T1000 (cell line): ENCODE measurements around the gene LYPD8.
A peak's percentile ranks its signal among the peaks of the same experiment; 100 is the strongest.

ENCODE experiments used
- DNase-seq: peaks from one replicate; lab custom pipeline; 2025; ENCODE audit warnings: mixed read lengths; lab: John Stamatoyannopoulos, UW

Gene LYPD8

DNA sequence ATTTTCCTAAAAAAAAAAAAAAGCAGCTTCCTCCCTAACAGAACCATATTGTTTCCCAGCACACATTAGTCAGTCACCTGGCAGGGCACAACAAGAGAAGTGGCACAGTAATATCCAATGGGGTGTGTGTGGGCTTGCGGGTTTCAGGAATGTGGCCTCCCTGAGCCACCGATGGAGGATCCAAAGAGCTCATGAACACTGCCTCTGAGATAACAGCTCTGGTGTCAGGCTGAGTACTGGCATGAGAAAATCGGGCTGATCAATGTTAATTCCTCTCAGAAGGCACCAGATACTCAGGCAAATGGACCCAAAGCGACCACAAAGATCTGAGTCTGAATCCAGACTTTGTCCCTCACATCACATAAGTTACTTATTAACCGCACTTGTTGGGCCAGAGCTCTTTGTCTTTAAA lies 2.2 kb upstream of the LYPD8 start:
- DNase-seq, result no peak

DNA sequence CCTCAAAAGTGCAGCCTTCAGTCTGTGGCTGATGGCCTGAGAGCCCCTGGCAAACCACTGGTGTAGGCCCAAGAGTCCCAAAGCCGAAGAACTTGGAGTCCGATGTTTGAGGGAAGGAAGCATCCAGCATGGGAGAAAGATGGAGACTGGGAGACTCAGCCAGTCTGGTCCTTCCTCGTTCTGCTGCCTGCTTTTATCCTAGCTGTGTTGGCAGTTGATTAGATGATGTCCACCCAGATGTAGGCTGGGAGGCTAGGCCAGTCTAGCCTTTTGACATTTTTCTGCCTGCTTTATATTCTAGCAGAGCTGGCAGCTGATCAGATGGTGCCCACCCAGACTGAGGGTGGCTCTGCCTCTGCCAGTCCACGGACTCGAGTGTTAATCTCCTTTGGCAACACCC lies 1.1 kb upstream of the LYPD8 start:
- DNase-seq, result no peak

GRCh38 chr1:248756151-248756550 lies 592 bp upstream of the LYPD8 start:
- DNase-seq, result no peak

DNA sequence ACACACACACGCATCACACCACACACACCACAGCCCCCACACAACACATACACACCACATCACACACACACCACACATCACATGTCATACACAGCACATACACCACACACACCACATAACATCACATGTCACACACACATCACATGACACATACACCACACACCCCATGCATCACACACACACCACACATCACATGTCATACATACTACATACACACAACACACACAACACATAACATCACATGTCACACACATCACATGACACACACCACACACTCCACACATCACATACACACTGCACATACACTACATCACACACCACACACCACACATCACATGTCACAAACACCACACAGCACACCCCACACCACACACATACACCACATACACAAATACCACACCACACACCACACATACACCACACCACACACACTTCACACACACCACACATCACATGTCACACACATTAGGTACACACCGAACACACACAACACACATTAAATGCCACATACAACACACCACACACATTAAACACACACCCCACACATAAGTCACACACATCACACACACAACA lies 1.8 kb downstream of the LYPD8 start:
- no peak for DNase-seq

DNA sequence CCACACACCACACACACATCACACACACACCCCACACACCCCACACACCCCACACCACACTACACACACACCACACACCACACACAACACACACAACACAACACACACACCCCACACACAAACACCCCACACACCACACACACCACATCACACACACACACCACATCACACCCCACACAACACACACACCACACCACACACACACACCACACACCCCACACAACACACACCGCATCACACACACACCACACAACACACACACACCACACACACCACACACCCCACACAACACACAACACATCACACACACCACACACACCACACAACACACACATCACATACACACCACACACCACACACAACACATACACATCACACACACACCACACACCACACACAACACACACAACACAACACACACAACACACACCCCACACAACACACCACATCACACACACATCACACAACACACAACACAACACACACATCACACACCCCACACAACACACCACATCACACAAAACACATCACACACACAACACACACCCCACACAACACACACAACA lies 2.4 kb downstream of the LYPD8 start:
- no peak for DNase-seq

GRCh38 chr1:248752161-248753028 lies 3.2 kb downstream of the LYPD8 start:
- DNase-seq, result peak; percentile 24

GRCh38 chr1:248751635-248752034 lies 3.9 kb downstream of the LYPD8 start:
- no peak for DNase-seq

DNA sequence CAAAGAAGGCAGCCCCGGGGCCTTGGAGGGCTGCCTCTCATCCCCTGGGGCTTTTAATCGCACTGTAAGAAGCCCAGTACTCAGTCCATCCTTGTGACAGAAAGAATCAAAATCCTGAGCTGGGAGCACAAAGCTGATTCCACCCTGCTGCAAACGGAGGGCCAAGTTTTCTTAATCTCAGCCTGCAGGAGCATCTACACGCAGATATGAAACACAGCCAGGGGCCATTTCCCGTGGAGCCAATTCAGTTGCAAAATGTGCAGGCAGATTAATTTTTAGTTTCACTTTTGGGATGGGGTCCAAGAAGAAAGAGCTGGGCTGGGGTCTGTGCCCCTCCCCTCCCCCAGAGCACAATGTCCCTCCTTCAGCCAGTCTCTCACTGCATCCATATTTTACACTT lies 4.4 kb downstream of the LYPD8 start:
- no peak for DNase-seq

DNA sequence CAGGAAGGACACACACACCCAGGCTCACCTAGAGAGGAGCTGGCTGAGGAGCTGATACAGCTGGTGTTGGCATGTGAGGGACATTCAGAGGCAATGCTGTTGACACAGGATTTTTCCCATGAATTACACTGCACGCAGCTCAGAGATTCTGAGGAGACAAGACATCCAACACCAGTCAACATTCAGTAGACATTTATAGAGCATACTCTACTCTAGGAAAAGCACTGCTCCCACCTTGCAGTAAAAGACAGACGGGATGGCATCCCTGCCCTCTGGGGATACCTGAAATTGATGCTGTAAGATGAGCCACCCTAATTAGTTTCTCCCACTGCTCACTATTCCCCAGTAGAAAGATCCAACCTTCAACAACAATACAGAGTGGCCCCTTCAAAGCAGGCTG lies 5.1 kb downstream of the LYPD8 start:
- no peak for DNase-seq

- DNase-seq, result no peak
Observed at GRCh38 chr1:248748211-248748610, 7.3 kb downstream of the LYPD8 start.

DNA sequence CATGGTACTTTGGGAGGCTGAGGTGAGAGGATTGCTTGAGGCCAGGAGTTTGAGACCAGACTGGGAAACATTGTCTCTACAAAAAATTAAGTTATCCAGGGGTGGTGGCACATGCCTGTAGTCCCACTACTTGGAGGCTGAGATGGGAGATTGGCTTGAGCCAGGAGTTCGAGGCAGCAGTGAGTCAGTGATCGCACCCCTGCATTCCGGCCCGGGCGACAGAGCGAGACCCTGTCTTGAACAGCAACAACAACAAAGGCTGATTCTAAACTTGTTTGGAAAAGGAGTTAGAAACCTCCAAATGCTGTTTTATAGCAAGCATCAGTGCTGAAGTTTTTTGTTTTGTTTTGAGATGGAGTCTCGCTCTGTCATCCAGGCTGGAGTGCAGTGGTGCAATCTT lies 14.7 kb downstream of the LYPD8 start:
- DNase-seq, result no peak

DNA sequence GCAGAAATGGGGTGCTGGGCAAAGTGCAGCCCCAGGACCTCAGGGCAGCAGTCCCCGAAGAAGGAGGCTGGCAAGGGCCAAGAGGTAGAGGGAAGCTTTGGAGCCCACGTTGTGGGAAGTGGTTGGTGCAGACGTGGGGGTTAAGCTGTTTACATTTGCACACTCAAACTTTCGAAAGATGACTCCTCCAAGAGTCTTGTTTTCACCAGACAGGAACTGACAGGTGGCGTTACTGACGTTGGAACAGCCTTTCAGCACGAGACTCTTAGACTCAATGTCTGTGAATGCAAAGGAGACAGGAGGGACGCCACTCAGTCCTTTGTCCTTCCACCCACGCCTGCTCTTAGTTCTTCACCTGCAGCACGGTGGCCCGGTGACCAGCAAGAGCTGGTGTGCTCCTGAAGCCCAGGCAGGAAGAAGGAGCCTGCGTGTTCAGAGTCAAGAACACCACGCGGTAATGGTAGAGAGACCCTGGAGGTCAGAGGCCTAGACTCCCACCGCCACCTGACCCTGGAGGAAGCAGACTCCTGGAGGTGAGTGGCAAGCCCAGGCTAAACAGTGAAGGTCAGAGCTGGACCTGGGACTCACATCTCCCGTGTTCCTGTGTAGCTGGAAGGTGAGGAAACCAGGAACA lies 15.9 kb downstream of the LYPD8 start:
- no peak for DNase-seq

DNA sequence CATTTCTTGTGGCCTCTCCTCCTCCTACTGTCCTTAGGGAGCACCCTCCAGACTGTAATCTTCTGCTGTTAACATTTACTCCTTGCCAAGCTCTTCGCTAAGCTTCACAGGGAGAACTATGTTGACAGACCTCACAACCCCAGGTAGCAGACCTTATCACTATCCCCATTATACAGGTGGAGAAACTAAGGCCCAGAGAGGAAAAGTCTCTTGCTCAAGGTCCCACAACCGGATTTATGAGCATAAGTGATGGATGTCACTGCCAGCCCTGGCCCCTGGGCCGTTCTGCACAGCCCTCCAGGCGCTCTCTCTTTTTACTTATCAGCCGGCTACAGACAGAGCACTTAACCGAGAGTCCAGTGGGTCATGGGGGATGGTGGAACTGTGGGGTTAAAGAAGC lies 18.1 kb downstream of the LYPD8 start:
- no peak for DNase-seq

DNA sequence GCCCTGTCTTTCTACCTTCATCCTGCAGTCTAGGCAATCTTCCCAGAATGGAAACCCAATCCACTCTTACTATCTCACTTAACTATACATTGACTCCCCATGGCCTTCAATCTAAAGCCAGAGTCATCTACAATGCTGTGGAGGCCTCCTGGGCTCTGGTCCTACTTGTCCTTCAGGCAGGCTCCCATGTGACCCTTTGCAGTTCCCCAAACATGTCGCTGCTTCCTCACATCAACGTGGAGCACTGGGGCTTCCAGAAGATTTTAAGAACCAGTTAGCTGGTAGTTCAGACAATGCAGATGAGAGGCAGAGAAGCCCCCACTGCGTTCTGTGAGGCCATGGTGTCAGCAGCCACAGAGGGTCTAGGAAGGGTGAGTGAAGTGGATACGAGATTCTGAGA lies 18.6 kb downstream of the LYPD8 start:
- no peak for DNase-seq

DNA sequence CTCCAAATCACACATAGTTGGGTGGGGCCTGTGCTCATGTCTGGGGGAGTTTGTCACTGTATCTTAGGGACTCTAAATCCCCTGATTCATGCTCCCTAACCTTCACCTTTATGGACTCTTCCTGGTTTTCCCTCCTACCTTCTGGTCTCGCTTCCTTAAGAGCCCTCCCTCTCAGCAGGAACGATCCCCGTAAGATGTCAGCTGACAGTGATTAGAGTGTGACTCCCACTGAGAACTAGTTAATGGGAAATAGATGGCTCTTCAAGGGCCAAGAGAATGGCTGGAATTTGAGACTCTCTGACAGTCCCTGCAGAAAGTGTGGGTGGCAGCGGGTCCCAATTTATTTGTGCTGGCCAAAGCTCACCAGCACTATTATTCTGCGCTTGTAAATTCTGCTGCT lies 22.0 kb downstream of the LYPD8 start:
- no peak for DNase-seq

GRCh38 chr1:248730507-248731335 lies 24.8 kb downstream of the LYPD8 start:
- no peak for DNase-seq

GRCh38 chr1:248714248-248714647 lies 41.3 kb downstream of the LYPD8 start:
- DNase-seq, result no peak

- no peak for DNase-seq
Observed at GRCh38 chr1:248710305-248710900, 45.2 kb downstream of the LYPD8 start.

DNA sequence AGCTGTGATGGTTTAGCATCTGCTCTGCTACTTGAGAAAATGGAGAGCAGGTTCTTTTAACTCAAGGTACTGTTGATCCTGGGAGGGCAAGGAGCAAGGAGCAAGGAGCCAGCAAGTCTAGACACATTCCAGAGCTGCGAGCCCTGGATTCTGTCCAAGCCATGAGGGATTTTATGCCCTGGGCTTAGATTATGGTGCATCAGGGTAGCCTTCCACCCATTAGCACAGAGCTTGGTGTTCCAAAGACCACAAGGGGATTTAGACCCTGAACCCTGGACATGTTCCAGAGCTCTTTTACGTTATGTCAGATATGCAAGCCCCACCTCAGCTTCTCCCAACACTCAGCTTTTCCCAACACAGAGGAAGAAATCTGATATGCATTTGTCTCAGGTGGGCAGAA lies 51.0 kb downstream of the LYPD8 start:
- DNase-seq, result no peak

GRCh38 chr1:248703674-248704073 lies 51.9 kb downstream of the LYPD8 start:
- no peak for DNase-seq

DNA sequence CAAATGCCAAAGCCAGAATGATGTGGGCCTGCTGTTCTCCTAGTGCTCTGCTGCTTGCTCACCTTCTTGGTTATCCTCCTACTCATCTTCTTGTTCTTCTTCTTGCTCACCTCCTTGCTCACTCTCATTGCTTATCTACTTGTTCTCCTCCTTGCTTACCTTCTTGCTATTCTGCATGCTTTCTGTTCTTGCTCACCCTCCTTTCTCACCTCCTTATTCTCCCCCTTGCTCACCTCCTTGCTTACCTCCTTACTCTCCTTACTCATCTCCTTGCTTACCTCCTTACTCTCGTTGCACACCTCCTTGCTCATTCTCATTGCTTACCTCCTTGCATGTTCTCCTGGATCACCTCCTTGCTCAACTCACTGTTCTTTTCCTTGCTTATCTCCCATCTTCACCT lies 52.8 kb downstream of the LYPD8 start, which contains the start of gene OR14I1:
TSS of gene OR14I1 (minus strand) at position 53 of the 400 bp plus-strand sequence.
- DNase-seq, result no peak

DNA sequence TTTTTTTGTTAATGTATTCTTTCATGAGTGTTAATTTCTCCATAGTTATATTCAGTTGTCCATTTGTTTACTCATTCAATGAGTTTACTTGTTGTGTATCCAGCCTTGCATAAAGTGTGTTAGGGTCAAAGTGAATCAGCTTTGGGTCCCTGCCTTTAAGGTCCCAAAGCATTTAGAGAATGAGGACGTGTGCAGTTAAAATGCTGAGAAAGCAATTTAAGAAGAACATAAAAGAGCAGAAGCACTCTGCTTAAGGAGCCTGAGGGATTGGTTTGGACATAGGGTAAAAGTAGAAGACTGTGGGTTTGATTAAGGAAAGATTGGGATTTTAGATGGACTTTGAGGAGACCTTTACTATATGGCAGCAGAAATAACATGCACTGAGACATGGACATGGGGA lies 56.5 kb downstream of the LYPD8 start:
- no peak for DNase-seq
